GM19455 (cell line): ENCODE results near the gene BATF.
A peak's percentile ranks its signal among the peaks of the same experiment; 100 is the strongest.

Source experiments
- ATAC-seq: cut with Tn5 transposase; IDR thresholded peaks from one replicate; pipeline ENCODE4 v1.9.1; 2021; ENCODE audit not compliant: unreplicated experiment

The BATF gene

GRCh38 chr14:75559451-75560222 is 37.4 kb downstream of the BATF start:
- ATAC-seq = no peak

GRCh38 chr14:75561013-75561432 is 38.8 kb downstream of the BATF start:
- ATAC-seq = no peak

GRCh38 chr14:75562089-75562488 is 39.8 kb downstream of the BATF start:
- ATAC-seq = no peak

GRCh38 chr14:75562489-75562888 is 40.2 kb downstream of the BATF start:
- no peak for ATAC-seq

GRCh38 chr14:75563931-75564330 is 41.7 kb downstream of the BATF start:
- ATAC-seq = no peak

GRCh38 chr14:75565056-75565455 is 42.8 kb downstream of the BATF start:
- no peak for ATAC-seq

GRCh38 chr14:75566321-75566720 is 44.1 kb downstream of the BATF start:
- ATAC-seq = no peak

- ATAC-seq = no peak
Measured at GRCh38 chr14:75566752-75567151, 44.5 kb downstream of the BATF start.

- no peak for ATAC-seq
Measured at GRCh38 chr14:75568140-75568539, 45.9 kb downstream of the BATF start.

GRCh38 chr14:75568791-75569190 is 46.5 kb downstream of the BATF start:
- ATAC-seq = no peak

GRCh38 chr14:75570797-75571196 is 48.5 kb downstream of the BATF start:
- ATAC-seq = no peak

GRCh38 chr14:75572104-75572503 is 49.8 kb downstream of the BATF start:
- ATAC-seq = no peak

GRCh38 chr14:75577090-75577489 is 54.8 kb downstream of the BATF start:
- no peak for ATAC-seq

GRCh38 chr14:75577729-75578101 is 55.4 kb downstream of the BATF start:
- peak; percentile 66 for ATAC-seq

- ATAC-seq = peak; percentile 29
Measured at GRCh38 chr14:75578102-75578785, 56.0 kb downstream of the BATF start, which contains the start of gene FLVCR2. Gene FLVCR2, plus strand, starts transcription at chr14:75578620. Its CDS starts 353 bp downstream, at chr14:75578973.

- ATAC-seq = no peak
Measured at GRCh38 chr14:75578786-75579337, 56.6 kb downstream of the BATF start.

- ATAC-seq = no peak
Measured at GRCh38 chr14:75579338-75579864, 57.1 kb downstream of the BATF start.

- ATAC-seq = no peak
Measured at GRCh38 chr14:75579882-75580281, 57.6 kb downstream of the BATF start.

- ATAC-seq = no peak
Measured at GRCh38 chr14:75587388-75587787, 65.1 kb downstream of the BATF start.

GRCh38 chr14:75589931-75590330 is 67.7 kb downstream of the BATF start:
- no peak for ATAC-seq

- ATAC-seq = no peak
Measured at GRCh38 chr14:75591331-75591946, 69.2 kb downstream of the BATF start.
